WTC11 (cell line): ENCODE data around the gene KIF12. TPM values are rescaled to one million over a fixed set of nuclear protein-coding genes. Genes with fewer than 3 reads are reported as not detected.

Experiments used
- ATAC-seq: fragments of 200-7000 bp; cut with Tn5 transposase; 2 replicates; pipeline ENCODE4 v1.10.0; 2021; ENCODE audit warnings: mild to moderate bottlenecking, moderate library complexity
- CTCF ChIA-PET: fragments of 300-600 bp; sonication (Branson Sonifier 250); formaldehyde crosslinking; loops from one replicate; lab custom pipeline; 2021; ENCODE audit warnings: antibody characterized with exemption; lab: Charles Lee
- POLR2A ChIA-PET: fragments of 350-600 bp; sonication (Branson Sonifier 250); formaldehyde crosslinking; loops from one replicate; lab custom pipeline; 2021; ENCODE audit warnings: antibody characterized with exemption; lab: Charles Lee
- DNase-seq: peaks from one replicate; pipeline ENCODE4 v3.0.0; 2021; ENCODE audit warnings: low spot score
- H3K27ac Mint-ChIP-seq: 2 replicates; pipeline ENCODE4 v1.8.0; 2021; ENCODE audit warnings: mixed read lengths
- H3K27me3 Mint-ChIP-seq: 2 replicates; pipeline ENCODE4 v1.8.0; 2021; ENCODE audit warnings: low read depth, mild to moderate bottlenecking, moderate library complexity, mixed read lengths
- H3K36me3 Mint-ChIP-seq: 2 replicates; pipeline ENCODE4 v1.8.0; 2021; ENCODE audit warnings: mixed read lengths
- H3K4me1 Mint-ChIP-seq: 2 replicates; pipeline ENCODE4 v1.8.0; 2022; ENCODE audit warnings: mixed read lengths
- H3K4me3 Mint-ChIP-seq: 2 replicates; pipeline ENCODE4 v1.8.0; 2021; ENCODE audit warnings: mild to moderate bottlenecking, moderate library complexity, mixed read lengths
- H3K9me3 Mint-ChIP-seq: 2 replicates; pipeline ENCODE4 v1.8.0; 2021; ENCODE audit warnings: mixed read lengths
- ATF2 ChIP-seq: sonication (generic); formaldehyde crosslinking; IDR thresholded peaks from 2 replicates; pipeline ENCODE4 v1.8.1; 2022; ENCODE audit warnings: low read depth, missing genetic modification reagents, borderline replicate concordance
- CDX4 ChIP-seq: fragments of 250-450 bp; sonication (Bioruptor Pico); IDR thresholded peaks from 2 replicates; pipeline ENCODE4 v1.9.0; 2021; ENCODE audit warnings: moderate library complexity, mild to moderate bottlenecking, inconsistent platforms, borderline replicate concordance
- IRF1 ChIP-seq: sonication (generic); formaldehyde crosslinking; IDR thresholded peaks from 2 replicates; pipeline ENCODE4 v1.8.0; 2023; ENCODE audit warnings: missing genetic modification reagents
- JAZF1 ChIP-seq: fragments of 250-450 bp; sonication (Bioruptor Pico); IDR thresholded peaks from 2 replicates; pipeline ENCODE4 v1.9.0; 2021; ENCODE audit warnings: moderate library complexity, mild to moderate bottlenecking, inconsistent platforms
- JUN ChIP-seq: sonication (generic); formaldehyde crosslinking; IDR thresholded peaks from 2 replicates; pipeline ENCODE4 v1.8.0; 2023; ENCODE audit warnings: mild to moderate bottlenecking, missing genetic modification reagents
- MLX ChIP-seq: sonication (generic); formaldehyde crosslinking; IDR thresholded peaks from 2 replicates; pipeline ENCODE4 v1.8.1; 2023; ENCODE audit warnings: mild to moderate bottlenecking, missing genetic modification reagents, moderate library complexity
- NFATC4 ChIP-seq: fragments of 250-450 bp; sonication (Bioruptor Pico); IDR thresholded peaks from 2 replicates; pipeline ENCODE4 v1.9.0; 2021; ENCODE audit warnings: mild to moderate bottlenecking
- RELA ChIP-seq: sonication (generic); formaldehyde crosslinking; IDR thresholded peaks from 2 replicates; pipeline ENCODE4 v1.8.1; 2022; ENCODE audit warnings: missing genetic modification reagents, mild to moderate bottlenecking, borderline replicate concordance
- RORB ChIP-seq: fragments of 250-450 bp; sonication (Bioruptor Pico); IDR thresholded peaks from 2 replicates; pipeline ENCODE4 v1.9.0; 2021; ENCODE audit warnings: mild to moderate bottlenecking
- SMAD4 ChIP-seq: sonication (generic); formaldehyde crosslinking; IDR thresholded peaks from 2 replicates; pipeline ENCODE4 v1.8.0; 2022; ENCODE audit warnings: mild to moderate bottlenecking, missing genetic modification reagents
- SOX15 ChIP-seq: fragments of 250-450 bp; sonication (Bioruptor Pico); IDR thresholded peaks from 2 replicates; pipeline ENCODE4 v1.9.0; 2021; ENCODE audit warnings: mild to moderate bottlenecking
- ZBTB43 ChIP-seq: sonication (generic); formaldehyde crosslinking; IDR thresholded peaks from 2 replicates; pipeline ENCODE4 v1.8.1; 2023; ENCODE audit warnings: mild to moderate bottlenecking, missing genetic modification reagents
- ZNF425 ChIP-seq: fragments of 250-450 bp; sonication (Bioruptor Pico); conservative IDR thresholded peaks from 2 replicates; pipeline ENCODE4 v1.9.0; 2021; ENCODE audit warnings: mild to moderate bottlenecking
- ZSCAN18 ChIP-seq: fragments of 250-450 bp; sonication (Bioruptor Pico); IDR thresholded peaks from 2 replicates; pipeline ENCODE4 v2.1.2; 2022; ENCODE audit warnings: mild to moderate bottlenecking, moderate library complexity
- total RNA-seq: library from RNA; stranded (reverse); gene quantifications from 3 replicates; pipeline ENCODE4 v1.2.3, GENCODE V29; 2021

Gene KIF12
- total RNA-seq, 1 experiment from 2014 or later: 4.0 TPM

GRCh38 chr9:114117614-114117995 is 18.5 kb upstream of the KIF12 start (continued):
- TF ChIP-seq IRF1 (CRISPR knock-in tag): no peak
- no peak for TF ChIP-seq RELA (CRISPR knock-in tag)
- TF ChIP-seq ATF2: no peak
- TF ChIP-seq CDX4 (CRISPR knock-in tag): no peak
- no peak for TF ChIP-seq JUN (CRISPR knock-in tag)

- no peaks in the 10 kb centered on the region for H3K36me3 Mint-ChIP-seq
- H3K27ac Mint-ChIP-seq: no peak overlapping the region
- no peak for DNase-seq
- CTCF ChIA-PET: interaction anchor here (1.0 to 2.3 kb wide), 4 partner anchors 8 to 175 kb away, joined by 4 to 14 read pairs (median 7); no protein-coding TSS in a partner anchor
- no peaks in the 10 kb centered on the region for H3K9me3 Mint-ChIP-seq
- no peak overlapping the region for H3K4me3 Mint-ChIP-seq
- ATAC-seq: peak; percentile 21; the same call in 1 of the 2 replicates
- peaks cover 7% of the 10 kb centered on the region; the same call in 1 of the 2 replicates for H3K4me1 Mint-ChIP-seq
- POLR2A ChIA-PET: interaction anchor here (0.9 kb wide), 1 partner anchor 37 kb away, joined by 3 read pairs; no protein-coding TSS in a partner anchor
- TF ChIP-seq SOX15 (CRISPR knock-in tag): no peak
- H3K27me3 Mint-ChIP-seq: peaks cover 48% of the 10 kb centered on the region
Observed at GRCh38 chr9:114116126-114116747, 17.1 kb upstream of the KIF12 start.

- CTCF ChIA-PET: interaction anchor here (1.0 to 2.3 kb wide), 4 partner anchors 8 to 175 kb away, joined by 4 to 14 read pairs (median 7); no protein-coding TSS in a partner anchor
- H3K27me3 Mint-ChIP-seq: peaks cover 48% of the 10 kb centered on the region
- H3K9me3 Mint-ChIP-seq: no peaks in the 10 kb centered on the region
- no peaks in the 10 kb centered on the region for H3K36me3 Mint-ChIP-seq
- no peak for ATAC-seq
- POLR2A ChIA-PET: interaction anchor here (0.9 kb wide), 1 partner anchor 38 kb away, joined by 3 read pairs; no protein-coding TSS in a partner anchor
- H3K4me3 Mint-ChIP-seq: no peak overlapping the region
- no peak for DNase-seq
- no peak overlapping the region for H3K27ac Mint-ChIP-seq
- peaks cover 7% of the 10 kb centered on the region; the same call in 1 of the 2 replicates for H3K4me1 Mint-ChIP-seq
- TF ChIP-seq SMAD4 (CRISPR knock-in tag): no peak
- no peak for TF ChIP-seq JAZF1 (CRISPR knock-in tag)
- no peak for TF ChIP-seq ZBTB43 (CRISPR knock-in tag)
- no peak for TF ChIP-seq NFATC4 (CRISPR knock-in tag)
- no peak for TF ChIP-seq ZSCAN18 (CRISPR knock-in tag)
- no peak for TF ChIP-seq CDX4 (CRISPR knock-in tag)
- TF ChIP-seq RORB (CRISPR knock-in tag): no peak
- no peak for TF ChIP-seq MLX
- no peak for TF ChIP-seq ZNF425 (CRISPR knock-in tag)
Observed at GRCh38 chr9:114115654-114116125, 16.6 kb upstream of the KIF12 start.
